HEK293 (cell line): ENCODE results near the gene BAZ1A.

ENCODE experiments used
- CTCF ChIA-PET: fragments of 350-600 bp; formaldehyde crosslinking; extraction: SDS; loops from one replicate; lab custom pipeline; 2021; ENCODE audit warnings: antibody characterized with exemption; lab: Yijun Ruan, JAX
- POLR2A ChIA-PET: fragments of 300-600 bp; formaldehyde crosslinking; extraction: SDS; loops from one replicate; lab custom pipeline; 2020; ENCODE audit warnings: antibody characterized with exemption, inconsistent platforms; lab: Yijun Ruan, JAX
- H3K27ac ChIP-seq: fragments of 200-500 bp; sonication (Bioruptor generic); 2 replicates; pipeline ENCODE4 v1.5.1; 2014; ENCODE audit warnings: low read depth, low read length, control low read depth, inconsistent platforms; ENCODE audit errors: extremely low read depth
- H3K36me3 ChIP-seq, 2 experiments: fragments of 200-500 bp in 1 of 2; sonication (Bioruptor generic) in 1 of 2; 1 replicate in 1 of 2; 2 replicates in 1 of 2; pipeline ENCODE4 v1.5.1; 2014 to 2017; ENCODE audit warnings: inconsistent platforms in 2 of 2, low read length in 2 of 2; ENCODE audit not compliant: control insufficient read depth in 2 of 2, insufficient read depth in 1 of 2
- H3K4me1 ChIP-seq: fragments of 200-500 bp; sonication (Bioruptor generic); 2 replicates; pipeline ENCODE4 v1.5.1; 2014; ENCODE audit warnings: mild to moderate bottlenecking, low read length, inconsistent platforms; ENCODE audit not compliant: control insufficient read depth, insufficient read depth
- H3K4me3 ChIP-seq: 2 replicates; pipeline ENCODE4 v1.5.1; 2011; ENCODE audit warnings: low read depth, mild to moderate bottlenecking, control low read depth, low read length, moderate library complexity
- H3K9me3 ChIP-seq: fragments of 200-500 bp; sonication (Bioruptor generic); 2 replicates; pipeline ENCODE4 v1.5.1; 2014; ENCODE audit warnings: low read depth, low read length, inconsistent platforms; ENCODE audit not compliant: control insufficient read depth, insufficient read depth
- BCL11B ChIP-seq: fragments of 450-650 bp; formaldehyde crosslinking; IDR thresholded peaks from 2 replicates; pipeline ENCODE4 v1.5.1; 2016; ENCODE audit warnings: low read depth, missing biosample characterization, missing genetic modification characterization
- GLIS1 ChIP-seq: fragments of 450-650 bp; formaldehyde crosslinking; IDR thresholded peaks from 2 replicates; pipeline ENCODE4 v1.5.1; 2016; ENCODE audit warnings: missing biosample characterization, missing genetic modification characterization
- KLF10 ChIP-seq: fragments of 450-650 bp; IDR thresholded peaks from 2 replicates; pipeline ENCODE4 v1.5.1; 2018; ENCODE audit warnings: missing biosample characterization, mild to moderate bottlenecking, missing genetic modification characterization
- PRDM10 ChIP-seq: fragments of 450-650 bp; formaldehyde crosslinking; IDR thresholded peaks from 2 replicates; pipeline ENCODE4 v1.5.1; 2016; ENCODE audit warnings: missing biosample characterization, missing genetic modification characterization
- PRDM6 ChIP-seq: fragments of 450-650 bp; formaldehyde crosslinking; IDR thresholded peaks from 2 replicates; pipeline ENCODE4 v1.5.1; 2017; ENCODE audit warnings: missing biosample characterization, missing genetic modification characterization
- RBAK ChIP-seq: fragments of 450-650 bp; formaldehyde crosslinking; IDR thresholded peaks from 2 replicates; pipeline ENCODE4 v1.5.1; 2016; ENCODE audit warnings: missing biosample characterization, missing genetic modification characterization
- SP2 ChIP-seq: fragments of 450-650 bp; formaldehyde crosslinking; IDR thresholded peaks from 2 replicates; pipeline ENCODE4 v1.5.1; 2016; ENCODE audit warnings: missing biosample characterization, missing genetic modification characterization
- SP7 ChIP-seq: fragments of 450-650 bp; formaldehyde crosslinking; IDR thresholded peaks from 2 replicates; pipeline ENCODE4 v1.5.1; 2016; ENCODE audit warnings: missing biosample characterization, missing genetic modification characterization
- WT1 ChIP-seq: fragments of 450-650 bp; formaldehyde crosslinking; IDR thresholded peaks from 2 replicates; pipeline ENCODE4 v1.5.1; 2016; ENCODE audit warnings: missing biosample characterization, missing genetic modification characterization
- ZBTB17 ChIP-seq: fragments of 450-650 bp; formaldehyde crosslinking; IDR thresholded peaks from 2 replicates; pipeline ENCODE4 v1.5.1; 2016; ENCODE audit warnings: missing biosample characterization, missing genetic modification characterization
- ZBTB20 ChIP-seq: fragments of 450-650 bp; formaldehyde crosslinking; IDR thresholded peaks from 2 replicates; pipeline ENCODE4 v1.5.1; 2016; ENCODE audit warnings: missing biosample characterization, missing genetic modification characterization
- ZBTB21 ChIP-seq: fragments of 450-650 bp; formaldehyde crosslinking; IDR thresholded peaks from 2 replicates; pipeline ENCODE4 v1.5.1; 2017; ENCODE audit warnings: missing biosample characterization, missing genetic modification characterization
- ZBTB6 ChIP-seq: fragments of 450-650 bp; formaldehyde crosslinking; IDR thresholded peaks from 2 replicates; pipeline ENCODE4 v1.5.1; 2017; ENCODE audit warnings: missing biosample characterization, missing genetic modification characterization
- ZFHX2 ChIP-seq: fragments of 450-650 bp; formaldehyde crosslinking; conservative IDR thresholded peaks from 2 replicates; pipeline ENCODE4 v1.5.1; 2016; ENCODE audit warnings: missing biosample characterization, missing genetic modification characterization
- ZFP69B ChIP-seq: fragments of 450-650 bp; formaldehyde crosslinking; IDR thresholded peaks from 2 replicates; pipeline ENCODE4 v1.5.1; 2016; ENCODE audit warnings: missing biosample characterization, missing genetic modification characterization
- ZNF10 ChIP-seq: fragments of 450-650 bp; formaldehyde crosslinking; IDR thresholded peaks from 2 replicates; pipeline ENCODE4 v1.5.1; 2017; ENCODE audit warnings: missing biosample characterization, missing genetic modification characterization
- ZNF24 ChIP-seq: fragments of 450-650 bp; formaldehyde crosslinking; IDR thresholded peaks from 2 replicates; pipeline ENCODE4 v1.5.1; 2016; ENCODE audit warnings: missing biosample characterization, missing genetic modification characterization
- ZNF335 ChIP-seq: fragments of 450-650 bp; formaldehyde crosslinking; conservative IDR thresholded peaks from 2 replicates; pipeline ENCODE4 v1.5.1; 2016; ENCODE audit warnings: missing biosample characterization, missing genetic modification characterization
- ZNF362 ChIP-seq: fragments of 450-650 bp; formaldehyde crosslinking; IDR thresholded peaks from 2 replicates; pipeline ENCODE4 v1.5.1; 2016; ENCODE audit warnings: missing biosample characterization, missing genetic modification characterization
- ZNF366 ChIP-seq: fragments of 450-650 bp; formaldehyde crosslinking; conservative IDR thresholded peaks from 2 replicates; pipeline ENCODE4 v1.5.1; 2016; ENCODE audit warnings: missing biosample characterization, missing genetic modification characterization
- ZNF37A ChIP-seq: fragments of 450-650 bp; IDR thresholded peaks from 2 replicates; pipeline ENCODE4 v1.5.1; 2018; ENCODE audit warnings: missing biosample characterization, missing genetic modification characterization
- ZNF398 ChIP-seq: fragments of 450-650 bp; formaldehyde crosslinking; IDR thresholded peaks from 2 replicates; pipeline ENCODE4 v1.5.1; 2017; ENCODE audit warnings: missing biosample characterization, missing genetic modification characterization
- ZNF629 ChIP-seq: fragments of 450-650 bp; formaldehyde crosslinking; IDR thresholded peaks from 2 replicates; pipeline ENCODE4 v1.5.1; 2017; ENCODE audit warnings: missing biosample characterization, missing genetic modification characterization
- ZNF692 ChIP-seq: fragments of 450-650 bp; formaldehyde crosslinking; IDR thresholded peaks from 2 replicates; pipeline ENCODE4 v1.5.1; 2016; ENCODE audit warnings: missing biosample characterization, missing genetic modification characterization
- ZSCAN16 ChIP-seq: fragments of 450-650 bp; formaldehyde crosslinking; IDR thresholded peaks from 2 replicates; pipeline ENCODE4 v1.5.1; 2016; ENCODE audit warnings: missing biosample characterization, missing genetic modification characterization

BAZ1A gene

GRCh38 chr14:34713681-34714319 is 161.4 kb downstream of the BAZ1A start:
- H3K9me3 ChIP-seq: no peaks in the 10 kb centered on the region
- ChIA-PET CTCF (interaction anchor here (1.1 kb wide), 1 partner anchor 9 kb away, joined by 5 read pairs; no protein-coding TSS in a partner anchor), POLR2A (interaction anchor here (1.0 to 2.6 kb wide), 5 partner anchors 9 to 408 kb away, joined by 3 to 17 read pairs (median 4); partner anchors contain the start of genes BAZ1A and PPP2R3C)
- peaks cover 11 to 20% of the 10 kb centered on the region in 2 experiments for H3K36me3 ChIP-seq
- peak overlapping the region; percentile 81 for H3K4me3 ChIP-seq
- H3K27ac ChIP-seq: peak overlapping the region; percentile 82
- peaks cover 24% of the 10 kb centered on the region for H3K4me1 ChIP-seq
- TF ChIP-seq ZBTB20 (tag by site-specific recombination) (peak; percentile 12; the same call in 1 of the 2 replicates), BCL11B (tag by site-specific recombination) (no peak), PRDM6 (tag by site-specific recombination) (0 out of 2 replicates have a peak, but pooled peaks have one; percentile 53), ZBTB6 (tag by site-specific recombination) (no peak), ZFP69B (tag by site-specific recombination) (peak; percentile 99), SP7 (tag by site-specific recombination) (peak; percentile 46; the same call in 1 of the 2 replicates), ZNF398 (no peak), ZNF692 (tag by site-specific recombination) (peak; percentile 100), ZNF24 (tag by site-specific recombination) (0 out of 2 replicates have a peak, but pooled peaks have one; percentile 18), RBAK (no peak), ZNF366 (peak; percentile 75), ZNF629 (tag by site-specific recombination) (peak; percentile 94), ZNF362 (tag by site-specific recombination) (peak; percentile 90), KLF10 (tag by site-specific recombination) (peak; percentile 42; the same call in 1 of the 2 replicates), ZNF37A (tag by site-specific recombination) (no peak), ZNF10 (tag by site-specific recombination) (peak; percentile 72), GLIS1 (tag by site-specific recombination) (no peak), WT1 (0 out of 2 replicates have a peak, but pooled peaks have one; percentile 3), ZNF335 (tag by site-specific recombination) (0 out of 2 replicates have a peak, but pooled peaks have one; percentile 38), ZSCAN16 (tag by site-specific recombination) (no peak), SP2 (tag by site-specific recombination) (peak; percentile 27; the same call in 1 of the 2 replicates), ZBTB21 (tag by site-specific recombination) (peak; percentile 75), ZBTB17 (tag by site-specific recombination) (peak; percentile 54; the same call in 1 of the 2 replicates), PRDM10 (tag by site-specific recombination) (peak; percentile 72; the same call in 1 of the 2 replicates), ZFHX2 (tag by site-specific recombination) (peak; percentile 27; the same call in 1 of the 2 replicates)
